ENCODE data around the gene SCFD2. TPM values are rescaled to one million over a fixed set of nuclear protein-coding genes. Genes with fewer than 3 reads are reported as not detected.

The SCFD2 gene
- total and polyA plus RNA-seq, 10 of the 15 experiments (the other 5 are each of a cell fraction or from before 2014, with no cell fraction given) = 4.8 to 37.6 (median 24.9) TPM

DNA sequence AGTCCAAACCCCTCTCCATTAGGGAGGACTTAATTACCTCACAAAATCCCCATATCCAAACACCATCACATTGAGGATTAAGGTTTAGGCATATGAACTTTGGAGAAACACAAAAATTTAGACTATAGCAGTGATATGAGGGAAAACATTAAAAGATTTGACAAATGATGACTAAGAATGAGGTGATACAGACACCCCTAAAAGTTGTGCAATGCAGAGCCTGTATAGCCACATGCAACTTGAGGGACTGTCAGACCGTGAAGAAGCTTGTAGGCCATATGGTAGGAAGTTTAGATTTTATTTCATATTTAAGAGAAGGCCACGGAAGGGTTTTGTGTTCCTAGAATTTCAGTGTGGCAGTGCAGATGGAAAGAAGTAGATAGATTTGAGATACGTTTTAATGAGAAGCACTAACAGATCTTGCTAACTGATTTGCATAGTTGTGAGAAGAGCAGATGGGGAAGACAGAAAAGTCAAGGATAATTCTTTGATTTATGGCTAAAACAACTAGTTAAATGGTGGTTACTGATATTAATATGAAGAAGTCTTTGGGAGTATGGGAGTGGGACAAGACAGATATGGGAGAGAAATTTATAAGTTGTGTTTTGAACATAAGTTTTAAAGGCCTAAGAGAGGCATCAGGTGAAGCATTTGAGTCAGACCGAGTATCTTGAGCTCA lies 6.1 kb upstream of the SCFD2 start:
- no peak overlapping the region for H3K9ac ChIP-seq (ENCODE audit: control insufficient read depth, insufficient read depth, low read length)
- ChIA-PET CTCF (no interaction called here), RAD21 (ENCODE audit: unreplicated experiment) (no interaction called here), SMC1A (ENCODE audit: uncharacterized antibody, unreplicated experiment) (interaction anchor here (0.8 kb wide), 1 partner anchor 84 kb away, joined by 3 read pairs; no protein-coding TSS in a partner anchor), POLR2A (no interaction called here)
- no peaks in the 10 kb centered on the region for H4K20me1 ChIP-seq (ENCODE audit: control insufficient read depth, insufficient read depth)
- H3K36me3 ChIP-seq (ENCODE audit: control insufficient read depth in 2 of 2, insufficient read depth in 2 of 2, low read length in 1 of 2) = no peaks in the 10 kb centered on the region
- no peak for ATAC-seq
- no peaks in the 10 kb centered on the region for H3K27me3 ChIP-seq (replicated peaks in 1 of 2; ENCODE audit: control insufficient read depth in 2 of 2, insufficient read depth in 2 of 2, low read length in 1 of 2)
- 22% methylated on average over 4 of the region's 4 CpGs for WGBS (ENCODE audit: insufficient coverage, insufficient replicate concordance, low lambda C conversion rate, missing lambda C conversion rate)
- in situ Hi-C loops (cut with MboI) (loop anchor here (25.0 kb wide), 1 partner anchor 660 kb away; no protein-coding TSS in a partner anchor), intact Hi-C loops (cut with micrococcal nuclease; ENCODE audit: unreplicated experiment) (no loop called here)
- H2AFZ ChIP-seq (ENCODE audit: control insufficient read depth, low read depth, low read length) = no peak overlapping the region
- no peak for DNase-seq (ENCODE audit: low read depth, low spot score)
- no peak overlapping the region for H3K27ac ChIP-seq (ENCODE audit: control insufficient read depth, insufficient read depth)
- H3K9me3 ChIP-seq (replicated peaks; ENCODE audit: control insufficient read depth, insufficient read depth, low read length) = no peaks in the 10 kb centered on the region
- no peak overlapping the region for H3K4me2 ChIP-seq (ENCODE audit: control insufficient read depth, insufficient read depth)
- no TSS peak for BruUV-seq (replicated peaks)
- no peaks in the 10 kb centered on the region for H3K4me1 ChIP-seq (ENCODE audit: control insufficient read depth, insufficient read depth, low read length)
- no peak overlapping the region for H3K4me3 ChIP-seq
- no peaks in the 10 kb centered on the region for H3K79me2 ChIP-seq (ENCODE audit: control insufficient read depth, insufficient read depth, low read length)
- no peak for FAIRE-seq
- no peak for TF ChIP-seq PML (IDR thresholded peaks at IDR 0.05; ENCODE audit: low read length)
- TF ChIP-seq POLR2AphosphoS2 (IDR thresholded peaks at IDR 0.05; ENCODE audit: low read depth, low read length) = no peak
- no peak for TF ChIP-seq RB1 (IDR thresholded peaks at IDR 0.05; ENCODE audit: borderline replicate concordance)
- TF ChIP-seq HDGF (IDR thresholded peaks at IDR 0.05) = no peak
- no peak for TF ChIP-seq PAX5 (IDR thresholded peaks at IDR 0.05; ENCODE audit: borderline replicate concordance, low read depth, low read length)
- TF ChIP-seq MEF2A (IDR thresholded peaks at IDR 0.05; ENCODE audit: insufficient read depth, low read depth, low read length) = no peak
- TF ChIP-seq, protein P1, sequence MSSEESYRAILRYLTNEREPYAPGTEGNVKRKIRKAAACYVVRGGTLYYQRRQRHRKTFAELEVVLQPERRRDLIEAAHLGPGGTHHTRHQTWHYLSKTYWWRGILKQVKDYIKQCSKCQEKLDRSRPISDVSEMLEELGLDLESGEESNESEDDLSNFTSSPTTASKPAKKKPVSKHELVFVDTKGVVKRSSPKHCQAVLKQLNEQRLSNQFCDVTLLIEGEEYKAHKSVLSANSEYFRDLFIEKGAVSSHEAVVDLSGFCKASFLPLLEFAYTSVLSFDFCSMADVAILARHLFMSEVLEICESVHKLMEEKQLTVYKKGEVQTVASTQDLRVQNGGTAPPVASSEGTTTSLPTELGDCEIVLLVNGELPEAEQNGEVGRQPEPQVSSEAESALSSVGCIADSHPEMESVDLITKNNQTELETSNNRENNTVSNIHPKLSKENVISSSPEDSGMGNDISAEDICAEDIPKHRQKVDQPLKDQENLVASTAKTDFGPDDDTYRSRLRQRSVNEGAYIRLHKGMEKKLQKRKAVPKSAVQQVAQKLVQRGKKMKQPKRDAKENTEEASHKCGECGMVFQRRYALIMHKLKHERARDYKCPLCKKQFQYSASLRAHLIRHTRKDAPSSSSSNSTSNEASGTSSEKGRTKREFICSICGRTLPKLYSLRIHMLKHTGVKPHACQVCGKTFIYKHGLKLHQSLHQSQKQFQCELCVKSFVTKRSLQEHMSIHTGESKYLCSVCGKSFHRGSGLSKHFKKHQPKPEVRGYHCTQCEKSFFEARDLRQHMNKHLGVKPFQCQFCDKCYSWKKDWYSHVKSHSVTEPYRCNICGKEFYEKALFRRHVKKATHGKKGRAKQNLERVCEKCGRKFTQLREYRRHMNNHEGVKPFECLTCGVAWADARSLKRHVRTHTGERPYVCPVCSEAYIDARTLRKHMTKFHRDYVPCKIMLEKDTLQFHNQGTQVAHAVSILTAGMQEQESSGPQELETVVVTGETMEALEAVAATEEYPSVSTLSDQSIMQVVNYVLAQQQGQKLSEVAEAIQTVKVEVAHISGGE (CRISPR knock-in tag; IDR thresholded peaks at IDR 0.05) = no peak
- TF ChIP-seq RUNX3 (IDR thresholded peaks at IDR 0.05; ENCODE audit: low read length) = no peak
- TF ChIP-seq, protein P2, sequence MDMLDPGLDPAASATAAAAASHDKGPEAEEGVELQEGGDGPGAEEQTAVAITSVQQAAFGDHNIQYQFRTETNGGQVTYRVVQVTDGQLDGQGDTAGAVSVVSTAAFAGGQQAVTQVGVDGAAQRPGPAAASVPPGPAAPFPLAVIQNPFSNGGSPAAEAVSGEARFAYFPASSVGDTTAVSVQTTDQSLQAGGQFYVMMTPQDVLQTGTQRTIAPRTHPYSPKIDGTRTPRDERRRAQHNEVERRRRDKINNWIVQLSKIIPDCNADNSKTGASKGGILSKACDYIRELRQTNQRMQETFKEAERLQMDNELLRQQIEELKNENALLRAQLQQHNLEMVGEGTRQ (IDR thresholded peaks at IDR 0.05; ENCODE audit: borderline replicate concordance, low read depth, low read length) = no peak
- no peak for TF ChIP-seq SRF (IDR thresholded peaks at IDR 0.05; ENCODE audit: low read depth in 2 of 2, low read length in 2 of 2)
- no peak for TF ChIP-seq ZNF24 (IDR thresholded peaks at IDR 0.05)
- no peak for TF ChIP-seq NR2F1 (conservative IDR thresholded peaks at IDR 0.05)
- no peak for TF ChIP-seq RBBP5 (conservative IDR thresholded peaks at IDR 0.05)
- TF ChIP-seq, protein P3, sequence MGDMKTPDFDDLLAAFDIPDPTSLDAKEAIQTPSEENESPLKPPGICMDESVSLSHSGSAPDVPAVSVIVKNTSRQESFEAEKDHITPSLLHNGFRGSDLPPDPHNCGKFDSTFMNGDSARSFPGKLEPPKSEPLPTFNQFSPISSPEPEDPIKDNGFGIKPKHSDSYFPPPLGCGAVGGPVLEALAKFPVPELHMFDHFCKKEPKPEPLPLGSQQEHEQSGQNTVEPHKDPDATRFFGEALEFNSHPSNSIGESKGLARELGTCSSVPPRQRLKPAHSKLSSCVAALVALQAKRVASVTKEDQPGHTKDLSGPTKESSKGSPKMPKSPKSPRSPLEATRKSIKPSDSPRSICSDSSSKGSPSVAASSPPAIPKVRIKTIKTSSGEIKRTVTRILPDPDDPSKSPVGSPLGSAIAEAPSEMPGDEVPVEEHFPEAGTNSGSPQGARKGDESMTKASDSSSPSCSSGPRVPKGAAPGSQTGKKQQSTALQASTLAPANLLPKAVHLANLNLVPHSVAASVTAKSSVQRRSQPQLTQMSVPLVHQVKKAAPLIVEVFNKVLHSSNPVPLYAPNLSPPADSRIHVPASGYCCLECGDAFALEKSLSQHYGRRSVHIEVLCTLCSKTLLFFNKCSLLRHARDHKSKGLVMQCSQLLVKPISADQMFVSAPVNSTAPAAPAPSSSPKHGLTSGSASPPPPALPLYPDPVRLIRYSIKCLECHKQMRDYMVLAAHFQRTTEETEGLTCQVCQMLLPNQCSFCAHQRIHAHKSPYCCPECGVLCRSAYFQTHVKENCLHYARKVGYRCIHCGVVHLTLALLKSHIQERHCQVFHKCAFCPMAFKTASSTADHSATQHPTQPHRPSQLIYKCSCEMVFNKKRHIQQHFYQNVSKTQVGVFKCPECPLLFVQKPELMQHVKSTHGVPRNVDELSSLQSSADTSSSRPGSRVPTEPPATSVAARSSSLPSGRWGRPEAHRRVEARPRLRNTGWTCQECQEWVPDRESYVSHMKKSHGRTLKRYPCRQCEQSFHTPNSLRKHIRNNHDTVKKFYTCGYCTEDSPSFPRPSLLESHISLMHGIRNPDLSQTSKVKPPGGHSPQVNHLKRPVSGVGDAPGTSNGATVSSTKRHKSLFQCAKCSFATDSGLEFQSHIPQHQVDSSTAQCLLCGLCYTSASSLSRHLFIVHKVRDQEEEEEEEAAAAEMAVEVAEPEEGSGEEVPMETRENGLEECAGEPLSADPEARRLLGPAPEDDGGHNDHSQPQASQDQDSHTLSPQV (IDR thresholded peaks at IDR 0.05) = no peak
- TF ChIP-seq ZSCAN29 (IDR thresholded peaks at IDR 0.05) = no peak
- no peak for TF ChIP-seq RAD21 (IDR thresholded peaks at IDR 0.05; ENCODE audit: insufficient read depth, low read depth, low read length)
- TF ChIP-seq EZH2 (IDR thresholded peaks at IDR 0.05; ENCODE audit: borderline replicate concordance, control insufficient read depth, low read depth, low read length) = no peak
